Ishikawa (cell line): Measurements from ENCODE around the gene ATP10D.

Experiments
- CEBPB ChIP-seq: IDR thresholded peaks from 2 replicates; pipeline ENCODE4 v1.6.1; 2012
- CREB1 ChIP-seq: IDR thresholded peaks from 2 replicates; pipeline ENCODE4 v1.6.1; 2012; ENCODE audit warnings: low read depth
- EGR1 ChIP-seq: IDR thresholded peaks from 2 replicates; pipeline ENCODE4 v1.6.1; 2012
- EP300 ChIP-seq: IDR thresholded peaks from 2 replicates; pipeline ENCODE4 v1.6.1; 2012; ENCODE audit warnings: borderline replicate concordance
- FOXM1 ChIP-seq: IDR thresholded peaks from 2 replicates; pipeline ENCODE4 v1.6.1; 2012; ENCODE audit warnings: low read depth, borderline replicate concordance
- NFIC ChIP-seq: IDR thresholded peaks from 2 replicates; pipeline ENCODE4 v1.6.1; 2012
- RAD21 ChIP-seq: IDR thresholded peaks from 2 replicates; pipeline ENCODE4 v1.6.1; 2012; ENCODE audit warnings: low read depth
- REST ChIP-seq: IDR thresholded peaks from 2 replicates; pipeline ENCODE4 v1.6.1; 2012; ENCODE audit warnings: low read depth, mild to moderate bottlenecking
- TAF1 ChIP-seq: IDR thresholded peaks from 2 replicates; pipeline ENCODE4 v1.6.1; 2012; ENCODE audit warnings: low read depth, mild to moderate bottlenecking
- TCF12 ChIP-seq: IDR thresholded peaks from 2 replicates; pipeline ENCODE4 v1.6.1; 2012; ENCODE audit warnings: low read depth
- TEAD4 ChIP-seq: IDR thresholded peaks from 2 replicates; pipeline ENCODE4 v1.6.1; 2012
- USF1 ChIP-seq: IDR thresholded peaks from 2 replicates; pipeline ENCODE4 v1.6.1; 2012
- YY1 ChIP-seq: IDR thresholded peaks from 2 replicates; pipeline ENCODE4 v1.6.1; 2012; ENCODE audit warnings: low read depth
- ZBTB7A ChIP-seq: IDR thresholded peaks from 2 replicates; pipeline ENCODE4 v1.6.1; 2012; ENCODE audit warnings: low read depth
- TF ChIP-seq, protein P1 (sequence below): IDR thresholded peaks from 2 replicates; pipeline ENCODE4 v1.6.1; 2012

ATP10D gene

GRCh38 chr4:47488706-47489105 lies 3.6 kb downstream of the ATP10D start:
- TF ChIP-seq RAD21 (no peak), FOXM1 (no peak), TEAD4 (no peak), REST (no peak), EGR1 (no peak), TAF1 (no peak), EP300 (no peak), ZBTB7A (no peak), CEBPB (no peak), TCF12 (no peak), NFIC (no peak), CREB1 (no peak), USF1 (no peak)
- TF ChIP-seq, protein P1, sequence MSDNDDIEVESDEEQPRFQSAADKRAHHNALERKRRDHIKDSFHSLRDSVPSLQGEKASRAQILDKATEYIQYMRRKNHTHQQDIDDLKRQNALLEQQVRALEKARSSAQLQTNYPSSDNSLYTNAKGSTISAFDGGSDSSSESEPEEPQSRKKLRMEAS = no peak

GRCh38 chr4:47490550-47490949 lies 5.5 kb downstream of the ATP10D start:
- TF ChIP-seq REST (no peak), RAD21 (peak; percentile 33; the same call in 1 of the 2 replicates)

DNA sequence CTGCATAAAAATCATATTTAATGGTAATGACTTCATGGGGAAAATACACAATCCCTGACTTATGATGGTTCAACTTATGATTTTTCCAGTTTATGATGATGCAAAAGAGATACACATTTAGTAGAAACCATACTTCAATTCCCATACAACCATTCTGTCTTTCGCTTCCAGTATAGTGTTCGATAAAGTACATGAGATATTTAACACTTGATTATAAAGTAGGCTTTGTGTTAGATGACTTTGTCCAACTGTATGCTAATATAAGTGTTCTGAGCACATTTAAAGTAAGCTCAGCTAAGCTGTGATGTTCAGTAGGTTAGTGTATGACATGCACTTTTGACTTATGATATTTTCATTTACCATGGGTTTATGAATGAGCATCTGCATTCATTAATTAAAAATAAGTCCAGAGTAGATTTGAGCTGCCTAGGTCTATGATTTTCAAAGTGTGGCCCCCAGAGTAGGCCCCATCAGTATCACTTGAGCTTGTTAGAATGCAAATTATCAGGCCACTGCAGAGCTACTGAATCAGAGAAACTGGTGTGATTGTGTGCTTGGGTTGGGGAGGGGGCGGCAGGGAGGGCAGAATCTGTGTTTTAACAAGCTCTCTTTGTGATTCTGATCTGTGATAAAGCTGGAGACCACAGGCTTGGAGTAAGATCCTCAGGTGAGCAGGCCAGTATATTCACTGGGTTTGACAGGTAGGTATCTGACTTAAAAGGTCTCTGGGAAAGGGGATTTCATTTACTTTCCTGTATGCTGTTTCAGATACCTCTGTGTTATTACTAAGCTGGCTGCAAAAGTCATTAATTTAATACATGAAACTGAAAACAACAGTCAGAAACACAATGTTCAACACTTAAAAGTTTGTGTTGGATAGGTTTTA lies 8.4 kb downstream of the ATP10D start:
- TF ChIP-seq USF1 (no peak), TCF12 (no peak), EGR1 (no peak), FOXM1 (no peak), TAF1 (no peak), ZBTB7A (no peak), TEAD4 (no peak), REST (no peak), RAD21 (no peak)
- TF ChIP-seq, protein P1 = no peak

- TF ChIP-seq, protein P1 = no peak
- TF ChIP-seq CEBPB (no peak), TCF12 (no peak), RAD21 (no peak), REST (no peak), NFIC (no peak), EP300 (no peak), CREB1 (no peak), ZBTB7A (no peak), YY1 (no peak), EGR1 (no peak), TAF1 (no peak), USF1 (no peak), TEAD4 (no peak), FOXM1 (no peak)
Observed at GRCh38 chr4:47494124-47494430, 9.0 kb downstream of the ATP10D start.
